Stimulated activated effector memory CD8-positive, alpha-beta T cell treated with anti-CD3 and anti-CD28 coated beads, Interleukin-12 subunit alpha, Interleukin-12 subunit beta, amount 100 ng/mL, for 72 hours (primary cell): Measurements from ENCODE around the gene CORO2B.

ENCODE experiments used
- ATAC-seq: fragments of 150-1000 bp; cut with Tn5 transposase; 2 replicates; pipeline ENCODE4 v1.10.0; 2021
- DNase-seq, 2 donors: peaks; one replicate each; pipeline ENCODE4 v3.0.0; 2021 to 2022; ENCODE audit warnings: low spot score in 2 of 2
- H3K27ac Mint-ChIP-seq: one replicate; pipeline ENCODE4 v1.8.0; 2022; ENCODE audit warnings: mild to moderate bottlenecking, mixed read lengths
- H3K36me3 Mint-ChIP-seq: one replicate; pipeline ENCODE4 v1.8.0; 2022; ENCODE audit warnings: mild to moderate bottlenecking, mixed read lengths
- H3K4me1 Mint-ChIP-seq: one replicate; pipeline ENCODE4 v1.8.0; 2022; ENCODE audit warnings: mixed read lengths
- H3K4me3 Mint-ChIP-seq: one replicate; pipeline ENCODE4 v1.8.0; 2022; ENCODE audit warnings: mild to moderate bottlenecking, mixed read lengths
- H3K9me3 Mint-ChIP-seq: one replicate; pipeline ENCODE4 v1.8.0; 2022; ENCODE audit warnings: mixed read lengths

Gene CORO2B

GRCh38 chr15:68561171-68561900 lies 17.5 kb upstream of the CORO2B start:
- Mint-ChIP-seq H3K27ac (no peak overlapping the region), H3K36me3 (no peaks in the 10 kb centered on the region), H3K4me3 (no peak overlapping the region), H3K4me1 (peaks cover 24% of the 10 kb centered on the region), H3K9me3 (no peaks in the 10 kb centered on the region)
- ATAC-seq (no peak), DNase-seq (no peak)

GRCh38 chr15:68561901-68562300 lies 16.9 kb upstream of the CORO2B start:
- H3K4me1 Mint-ChIP-seq, result peaks cover 24% of the 10 kb centered on the region
- no peaks in the 10 kb centered on the region for H3K36me3 Mint-ChIP-seq
- DNase-seq (no peak), ATAC-seq (no peak)
- H3K4me3 Mint-ChIP-seq, result no peak overlapping the region
- H3K9me3 Mint-ChIP-seq, result no peaks in the 10 kb centered on the region
- no peak overlapping the region for H3K27ac Mint-ChIP-seq

- DNase-seq, result no peak
- H3K36me3 Mint-ChIP-seq, result no peaks in the 10 kb centered on the region
- no peak for ATAC-seq
- no peak overlapping the region for H3K27ac Mint-ChIP-seq
- peaks cover 17% of the 10 kb centered on the region for H3K4me1 Mint-ChIP-seq
- no peaks in the 10 kb centered on the region for H3K9me3 Mint-ChIP-seq
- H3K4me3 Mint-ChIP-seq, result no peak overlapping the region
Observed at GRCh38 chr15:68564173-68564572, 14.6 kb upstream of the CORO2B start.

- Mint-ChIP-seq H3K4me1 (peaks cover 6% of the 10 kb centered on the region), H3K4me3 (no peak overlapping the region), H3K27ac (no peak overlapping the region), H3K9me3 (no peaks in the 10 kb centered on the region), H3K36me3 (no peaks in the 10 kb centered on the region)
- DNase-seq, result no peak
- ATAC-seq, result no peak
Observed at GRCh38 chr15:68565234-68565633, 13.6 kb upstream of the CORO2B start.

GRCh38 chr15:68565726-68566125 lies 13.1 kb upstream of the CORO2B start:
- H3K9me3 Mint-ChIP-seq, result no peaks in the 10 kb centered on the region
- no peak for DNase-seq
- H3K27ac Mint-ChIP-seq, result no peak overlapping the region
- peaks cover 1% of the 10 kb centered on the region for H3K4me1 Mint-ChIP-seq
- no peak for ATAC-seq
- H3K4me3 Mint-ChIP-seq, result no peak overlapping the region
- H3K36me3 Mint-ChIP-seq, result no peaks in the 10 kb centered on the region

- ATAC-seq, result peak; percentile 21
- H3K27ac Mint-ChIP-seq, result no peak overlapping the region
- no peak for DNase-seq
Observed at GRCh38 chr15:68566377-68566954, 12.3 kb upstream of the CORO2B start.

GRCh38 chr15:68567345-68567744 lies 11.4 kb upstream of the CORO2B start:
- no peak overlapping the region for H3K4me3 Mint-ChIP-seq
- DNase-seq, result no peak
- no peaks in the 10 kb centered on the region for H3K4me1 Mint-ChIP-seq
- H3K9me3 Mint-ChIP-seq, result no peaks in the 10 kb centered on the region
- no peak overlapping the region for H3K27ac Mint-ChIP-seq
- H3K36me3 Mint-ChIP-seq, result no peaks in the 10 kb centered on the region
- no peak for ATAC-seq

More at GRCh38 chr15:68566377-68566954, 12.3 kb upstream of the CORO2B start:
- H3K36me3 Mint-ChIP-seq, result no peaks in the 10 kb centered on the region
- no peaks in the 10 kb centered on the region for H3K4me1 Mint-ChIP-seq
- H3K4me3 Mint-ChIP-seq, result no peak overlapping the region
- no peaks in the 10 kb centered on the region for H3K9me3 Mint-ChIP-seq

- H3K27ac Mint-ChIP-seq, result no peak overlapping the region
- H3K4me3 Mint-ChIP-seq, result no peak overlapping the region
- no peaks in the 10 kb centered on the region for H3K4me1 Mint-ChIP-seq
- no peaks in the 10 kb centered on the region for H3K9me3 Mint-ChIP-seq
- no peaks in the 10 kb centered on the region for H3K36me3 Mint-ChIP-seq
- DNase-seq (no peak), ATAC-seq (no peak)
Observed at GRCh38 chr15:68570974-68571373, 7.8 kb upstream of the CORO2B start.

GRCh38 chr15:68571582-68571981 lies 7.2 kb upstream of the CORO2B start:
- peaks cover under 1% of the 10 kb centered on the region for H3K4me1 Mint-ChIP-seq
- ATAC-seq, result no peak
- H3K27ac Mint-ChIP-seq, result no peak overlapping the region
- H3K4me3 Mint-ChIP-seq, result no peak overlapping the region
- no peaks in the 10 kb centered on the region for H3K36me3 Mint-ChIP-seq
- H3K9me3 Mint-ChIP-seq, result no peaks in the 10 kb centered on the region
- no peak for DNase-seq

GRCh38 chr15:68572309-68572708 lies 6.5 kb upstream of the CORO2B start:
- Mint-ChIP-seq H3K4me3 (no peak overlapping the region), H3K4me1 (peaks cover 5% of the 10 kb centered on the region), H3K27ac (no peak overlapping the region), H3K9me3 (no peaks in the 10 kb centered on the region), H3K36me3 (no peaks in the 10 kb centered on the region)
- DNase-seq, result no peak
- no peak for ATAC-seq

- peaks cover 10% of the 10 kb centered on the region for H3K4me1 Mint-ChIP-seq
- peak; percentile 6 for ATAC-seq
Observed at GRCh38 chr15:68572921-68573320, 5.9 kb upstream of the CORO2B start.

GRCh38 chr15:68574046-68574445 lies 4.7 kb upstream of the CORO2B start:
- peaks cover 14% of the 10 kb centered on the region for H3K4me1 Mint-ChIP-seq
- H3K36me3 Mint-ChIP-seq, result no peaks in the 10 kb centered on the region
- no peak overlapping the region for H3K4me3 Mint-ChIP-seq
- H3K27ac Mint-ChIP-seq, result no peak overlapping the region
- no peak for DNase-seq
- no peak for ATAC-seq
- H3K9me3 Mint-ChIP-seq, result no peaks in the 10 kb centered on the region

More at GRCh38 chr15:68572921-68573320, 5.9 kb upstream of the CORO2B start:
- Mint-ChIP-seq H3K27ac (no peak overlapping the region), H3K36me3 (no peaks in the 10 kb centered on the region), H3K9me3 (no peaks in the 10 kb centered on the region), H3K4me3 (no peak overlapping the region)
- DNase-seq, result no peak

- Mint-ChIP-seq H3K27ac (no peak overlapping the region), H3K4me3 (no peak overlapping the region), H3K4me1 (peaks cover 14% of the 10 kb centered on the region), H3K9me3 (no peaks in the 10 kb centered on the region), H3K36me3 (peaks cover under 1% of the 10 kb centered on the region)
- ATAC-seq (no peak), DNase-seq (no peak)
Observed at GRCh38 chr15:68574629-68575028, 4.2 kb upstream of the CORO2B start.

- Mint-ChIP-seq H3K27ac (no peak overlapping the region), H3K36me3 (peaks cover 5% of the 10 kb centered on the region), H3K9me3 (no peaks in the 10 kb centered on the region), H3K4me1 (peaks cover 14% of the 10 kb centered on the region), H3K4me3 (peak overlapping the region; percentile 1)
- ATAC-seq (no peak), DNase-seq (no peak)
Observed at GRCh38 chr15:68576235-68576892, 2.4 kb upstream of the CORO2B start.

- peak overlapping the region; percentile 23 for H3K27ac Mint-ChIP-seq
- H3K4me3 Mint-ChIP-seq, result peak overlapping the region; percentile 64
- no peaks in the 10 kb centered on the region for H3K9me3 Mint-ChIP-seq
- DNase-seq (peak; percentile 10 to 58), ATAC-seq (peak; percentile 53)
- H3K36me3 Mint-ChIP-seq, result peaks cover 5% of the 10 kb centered on the region
- peaks cover 14% of the 10 kb centered on the region for H3K4me1 Mint-ChIP-seq
Observed at GRCh38 chr15:68578175-68578979, 416 bp upstream of the CORO2B start.
